GM12892 (cell line): ENCODE measurements around the gene NELFB.

Source experiments
- DNase-seq: peaks from one replicate; pipeline ENCODE4 v3.0.0; 2011; ENCODE audit not compliant: insufficient read length
- FAIRE-seq: peaks from 2 replicates; lab custom pipeline; 2011; peaks lifted over from hg19 to GRCh38; lab: Jason Lieb, UNC
- POLR2A ChIP-seq: IDR thresholded peaks from 2 replicates; pipeline ENCODE4 v1.6.1; 2011; ENCODE audit warnings: low read depth, low read length, control low read depth
- POLR2AphosphoS5 ChIP-seq: IDR thresholded peaks from 2 replicates; pipeline ENCODE4 v1.6.1; 2011; ENCODE audit warnings: low read depth, low read length, control low read depth
- TAF1 ChIP-seq: IDR thresholded peaks from 2 replicates; pipeline ENCODE4 v1.6.1; 2011; ENCODE audit warnings: low read depth, mild to moderate bottlenecking, control low read depth, low read length, borderline replicate concordance

NELFB gene

DNA sequence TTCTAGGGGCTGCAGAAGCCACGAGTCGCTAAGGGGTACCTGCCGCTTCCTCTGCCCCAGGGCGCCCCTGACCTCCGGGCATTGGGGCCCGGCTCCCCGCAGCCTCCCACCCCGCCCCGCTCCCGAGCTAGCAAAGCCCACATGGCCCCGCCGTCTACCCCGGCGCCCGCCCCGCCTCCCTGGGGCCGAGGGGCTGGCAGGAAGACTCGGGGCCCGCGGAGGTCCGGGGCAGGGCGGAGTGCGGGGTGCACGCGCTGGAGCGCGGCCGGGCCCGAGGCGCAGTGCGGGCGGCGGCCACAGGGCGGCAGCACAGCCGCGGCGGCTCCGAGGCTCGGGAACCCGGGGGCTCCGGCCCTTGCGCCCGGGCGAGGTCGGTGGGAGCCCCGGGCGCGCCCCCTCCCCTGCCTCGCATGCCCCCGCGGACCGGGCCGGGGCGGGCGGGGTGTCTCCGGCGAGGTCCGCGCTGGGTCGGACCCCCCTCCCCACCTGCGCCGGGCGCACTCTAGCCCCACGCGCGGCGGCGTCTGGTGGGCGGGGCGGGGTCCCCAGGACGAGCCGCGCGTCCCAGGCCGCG lies 40.2 kb downstream of the NELFB start:
- peak; percentile 95 for DNase-seq
- TF ChIP-seq TAF1 (no peak), POLR2AphosphoS5 (no peak), POLR2A (no peak)
- no peak for FAIRE-seq

DNA sequence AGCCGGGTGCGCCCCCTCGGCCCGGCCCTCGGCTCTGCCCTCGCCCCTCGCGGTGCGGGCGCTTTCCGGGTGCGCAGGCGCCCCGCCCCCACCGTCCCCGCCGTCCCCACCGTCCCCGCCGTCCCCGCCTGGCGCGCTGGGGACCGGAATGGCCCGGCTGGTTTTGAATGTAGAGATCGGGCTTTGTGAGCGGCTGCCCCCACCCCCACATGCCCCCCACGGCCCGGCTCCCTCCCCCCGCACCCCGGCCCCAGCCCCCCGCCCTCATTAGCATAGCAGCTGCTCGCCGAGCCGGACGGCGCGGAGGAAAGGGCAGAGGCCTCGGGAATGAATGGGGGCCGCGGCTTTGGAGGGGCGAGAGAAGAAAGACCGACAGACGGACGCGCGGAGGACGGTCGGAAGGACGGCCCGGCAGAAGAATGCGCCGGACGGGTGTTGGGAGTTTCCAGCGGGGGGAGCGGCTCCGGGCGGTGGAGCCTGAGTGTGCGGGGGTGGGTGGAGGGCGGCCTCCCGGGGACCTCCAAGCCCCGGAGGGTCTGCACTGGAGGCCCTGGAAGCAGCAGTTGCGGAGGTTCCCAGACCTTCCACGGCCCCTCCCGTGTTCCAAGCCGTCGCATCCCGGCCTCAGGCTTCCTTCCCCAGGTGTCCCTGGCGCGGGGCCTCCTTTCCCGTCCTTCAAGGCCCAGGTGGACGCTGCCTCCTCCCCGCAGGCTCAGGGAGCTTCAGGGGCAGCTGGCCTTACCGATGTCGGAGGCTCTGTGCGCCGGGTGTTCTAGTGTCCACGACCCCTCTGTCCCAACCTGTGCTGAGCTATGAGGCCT lies 40.9 kb downstream of the NELFB start:
- no peak for FAIRE-seq
- no peak for DNase-seq
- no peak for TF ChIP-seq TAF1
- TF ChIP-seq POLR2A, result no peak
- TF ChIP-seq POLR2AphosphoS5, result no peak

DNA sequence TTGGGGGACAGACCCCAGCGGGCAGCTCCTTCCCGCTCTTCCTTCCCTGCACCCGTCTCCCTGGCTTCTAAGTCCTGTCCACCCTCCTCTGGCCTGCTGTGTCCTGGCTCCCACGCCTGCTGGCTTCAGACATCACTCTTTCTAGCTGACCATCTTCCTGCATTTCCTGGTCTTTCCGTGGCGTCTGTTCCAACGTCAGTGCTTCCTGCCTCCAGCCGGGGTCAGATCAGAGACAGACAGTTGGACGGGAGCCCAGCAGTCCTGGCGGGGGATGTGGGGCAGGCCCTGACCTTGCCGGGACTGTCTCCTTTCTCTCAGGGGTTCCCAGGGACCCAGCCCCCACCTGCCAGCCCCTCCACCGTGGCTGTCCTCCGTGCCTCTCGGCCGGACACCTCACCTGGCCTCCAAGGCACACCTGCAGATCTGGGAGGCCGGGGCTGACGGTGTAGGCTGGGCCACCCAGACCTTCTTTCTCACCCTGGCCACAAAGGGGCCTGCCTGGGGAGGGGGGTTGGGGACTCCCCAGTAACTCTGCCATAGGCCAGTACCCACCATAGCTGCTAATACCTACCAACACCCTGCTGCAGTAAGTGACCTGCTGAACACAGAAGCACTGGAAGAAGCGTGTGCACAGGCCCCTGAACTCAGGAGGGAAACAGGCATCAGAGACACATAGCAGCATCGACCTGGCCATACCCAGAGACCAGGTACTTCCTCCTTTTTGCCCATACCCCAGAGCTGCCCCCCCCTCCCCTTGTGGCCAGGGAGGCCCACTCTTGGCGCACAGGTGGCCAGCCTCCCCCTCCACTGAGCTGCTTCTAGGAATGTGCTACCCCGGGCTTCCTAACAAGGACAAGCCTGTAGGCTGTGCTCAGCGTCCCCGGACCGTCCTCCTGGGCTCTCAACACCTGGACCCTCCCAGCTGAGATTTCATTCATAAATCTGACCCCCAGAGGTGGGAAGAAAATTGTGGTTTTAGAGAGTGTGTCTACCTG lies 41.8 kb downstream of the NELFB start:
- FAIRE-seq, result no peak

DNA sequence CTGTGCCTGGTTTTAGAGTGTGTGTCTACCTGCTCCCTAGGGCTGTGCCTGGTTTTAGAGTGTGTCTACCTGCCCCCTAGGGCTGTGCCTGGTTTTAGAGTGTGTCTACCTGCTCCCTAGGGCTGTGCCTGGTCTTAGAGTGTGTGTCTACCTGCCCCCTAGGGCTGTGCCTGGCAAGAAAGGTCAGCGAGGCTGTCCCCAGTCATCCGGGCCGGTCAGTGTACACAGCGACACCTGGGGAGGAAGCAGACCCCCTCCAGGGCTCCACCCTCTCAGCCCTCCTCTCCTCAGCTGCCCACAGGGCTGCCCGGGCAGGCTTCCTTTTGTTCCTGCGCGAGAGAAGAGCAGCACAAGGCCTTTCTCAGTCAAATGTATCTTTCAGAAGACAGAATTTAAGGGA lies 42.8 kb downstream of the NELFB start:
- DNase-seq (no peak), FAIRE-seq (no peak)
- TF ChIP-seq TAF1 (no peak), POLR2A (no peak), POLR2AphosphoS5 (no peak)

More for the DNA sequence above, 41.8 kb downstream of the NELFB start:
- no peak for DNase-seq
- TF ChIP-seq TAF1, result no peak
- no peak for TF ChIP-seq POLR2AphosphoS5
- TF ChIP-seq POLR2A, result no peak

DNA sequence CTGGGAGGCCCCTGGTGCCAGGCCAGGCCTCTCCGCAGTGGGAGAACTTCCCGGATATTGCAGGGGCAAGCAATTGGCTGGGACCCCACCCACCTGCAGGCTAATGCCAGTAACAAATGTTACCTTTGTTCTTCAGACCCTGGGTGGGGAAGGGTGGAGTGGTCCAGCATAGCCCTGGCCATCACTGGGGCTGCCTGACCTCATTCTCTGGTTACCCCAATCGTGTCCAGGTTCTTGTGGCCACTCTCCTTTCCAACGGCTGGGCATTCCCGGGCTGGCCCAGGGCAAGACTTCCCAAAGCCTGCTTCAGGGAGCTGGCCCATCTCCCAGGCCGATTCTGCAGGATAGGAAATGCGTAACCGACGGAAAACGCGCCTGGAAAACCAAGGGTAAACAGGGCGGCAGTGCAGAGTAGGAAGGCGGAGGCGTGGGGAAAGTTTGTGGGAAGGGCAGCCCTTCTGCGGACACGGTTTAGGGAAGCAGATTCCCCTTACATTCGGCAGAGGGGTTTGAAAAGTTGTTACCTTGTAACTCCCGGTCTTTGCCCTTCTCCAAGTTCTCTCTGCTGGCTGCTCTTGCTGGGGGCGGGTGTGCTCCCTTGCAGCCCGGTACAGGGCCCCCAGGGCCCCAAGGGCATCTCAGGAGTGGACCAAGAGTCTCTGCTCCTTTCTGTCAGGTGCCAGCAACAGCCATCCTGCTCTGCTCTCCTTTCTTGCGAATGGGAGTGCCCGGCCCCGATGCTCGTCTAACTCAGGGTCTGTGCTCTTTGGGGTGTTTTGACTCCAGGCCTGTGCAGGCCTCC lies 43.5 kb downstream of the NELFB start:
- TF ChIP-seq POLR2A (no peak), POLR2AphosphoS5 (no peak), TAF1 (no peak)
- DNase-seq (no peak), FAIRE-seq (peak; percentile 14)

DNA sequence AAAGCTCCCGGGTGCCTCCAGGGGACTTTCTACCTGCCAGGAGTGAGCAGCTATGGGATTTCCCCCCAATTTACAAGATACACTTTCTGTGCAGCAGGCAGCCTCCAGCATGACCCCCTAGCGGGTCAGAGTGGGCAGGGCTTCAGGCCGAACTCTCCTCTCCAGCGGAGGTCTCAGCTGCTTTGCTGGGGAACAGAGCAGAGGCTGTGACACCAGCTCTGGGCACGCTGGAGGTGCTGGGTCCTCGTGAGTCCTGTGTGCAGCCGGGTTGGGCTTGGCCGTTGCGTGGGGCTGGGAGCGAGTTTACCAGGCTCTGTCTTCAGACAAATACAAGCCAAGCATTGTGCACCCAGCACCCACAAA lies 44.1 kb downstream of the NELFB start:
- DNase-seq (no peak), FAIRE-seq (no peak)
- TF ChIP-seq POLR2AphosphoS5, result no peak
- TF ChIP-seq POLR2A, result no peak
- TF ChIP-seq TAF1, result no peak

DNA sequence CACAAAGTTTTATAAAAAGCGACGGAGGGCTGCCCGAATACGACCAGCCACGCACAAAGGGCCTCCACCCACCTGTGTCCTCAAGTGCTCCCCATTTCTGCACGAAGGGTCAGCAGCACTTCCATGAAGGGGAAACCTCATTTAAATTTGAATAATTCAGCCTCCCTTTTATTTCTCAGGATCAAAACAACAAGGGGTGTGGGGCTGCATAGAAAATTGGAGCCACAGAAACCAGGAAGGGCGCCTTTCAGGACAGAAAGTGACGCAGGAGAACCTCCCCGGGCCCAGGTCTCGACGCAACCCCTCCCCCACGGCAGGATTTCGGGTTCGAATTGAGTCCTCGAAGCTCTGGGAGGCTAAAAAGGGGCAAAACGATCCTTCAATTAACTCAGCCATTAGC lies 44.8 kb downstream of the NELFB start:
- TF ChIP-seq POLR2AphosphoS5 (no peak), TAF1 (no peak), POLR2A (no peak)
- FAIRE-seq (no peak), DNase-seq (no peak)

DNA sequence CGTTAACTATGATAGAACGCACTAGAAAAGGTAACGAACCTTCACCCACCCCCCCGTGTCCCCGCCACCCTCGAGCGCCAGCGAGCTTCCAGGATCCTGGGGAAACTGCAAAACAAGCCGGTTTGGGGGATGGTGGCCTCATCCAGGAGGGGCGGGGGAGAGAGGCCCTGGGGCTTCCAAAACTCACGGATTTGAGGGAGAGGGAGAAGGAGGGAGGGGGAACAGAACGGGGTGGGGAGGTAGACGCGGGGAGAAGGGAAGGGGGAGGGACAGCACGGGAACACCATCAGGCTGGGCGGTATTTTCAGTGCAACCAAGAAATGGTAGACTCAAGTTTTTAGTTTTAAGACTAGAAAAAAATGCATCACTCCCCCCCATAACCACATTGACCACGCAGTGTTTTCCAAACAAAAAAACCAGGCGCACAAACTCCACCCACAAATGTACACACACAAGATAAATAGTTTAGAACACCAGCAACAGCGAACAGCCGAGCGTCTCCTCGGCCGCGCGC lies 45.5 kb downstream of the NELFB start:
- DNase-seq (no peak), FAIRE-seq (peak; percentile 73)
- TF ChIP-seq POLR2AphosphoS5, result no peak
- TF ChIP-seq POLR2A, result no peak
- no peak for TF ChIP-seq TAF1

DNA sequence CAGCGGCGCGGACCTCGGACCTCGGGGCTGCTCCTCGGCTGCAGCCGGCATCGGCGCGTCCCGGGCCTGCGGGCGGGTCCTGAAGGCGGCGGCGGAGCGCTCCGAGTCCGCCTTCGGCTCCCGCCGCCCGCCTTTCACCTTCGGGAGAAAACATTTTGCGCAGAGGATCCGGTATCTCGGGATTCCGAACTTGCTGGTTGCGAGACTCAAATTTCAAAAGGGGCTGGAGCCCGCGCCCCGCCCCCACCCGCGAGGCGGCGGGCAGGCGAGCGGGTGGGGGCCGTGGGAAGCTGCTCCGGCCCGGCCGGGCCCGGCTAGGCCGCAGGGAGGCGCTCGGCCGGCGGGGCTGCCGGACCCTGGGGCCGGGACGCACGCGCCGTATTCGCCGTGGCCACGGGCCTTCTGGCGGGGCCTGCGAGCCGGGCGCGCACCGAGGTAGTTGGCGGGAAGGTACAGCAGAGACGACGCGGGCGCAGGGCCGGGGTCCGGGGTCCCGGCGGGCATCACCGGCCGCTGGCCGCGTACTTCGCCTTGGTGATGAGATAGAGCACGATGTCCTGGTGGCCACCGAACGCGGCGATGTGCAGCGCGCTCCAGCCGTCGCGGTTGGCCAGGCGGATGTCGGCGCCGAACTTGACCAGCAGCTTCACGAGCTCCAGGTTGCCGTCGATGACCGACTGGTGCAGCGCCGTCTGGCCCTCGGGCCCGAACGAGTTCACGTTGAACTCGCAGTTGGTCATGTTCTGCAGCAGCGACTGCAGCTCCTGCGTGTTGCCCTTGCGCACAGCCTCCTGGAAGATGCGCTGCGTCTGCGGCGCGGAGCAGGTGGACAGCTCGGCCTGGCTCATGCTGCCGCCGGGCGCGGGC lies 46.2 kb downstream of the NELFB start:
- TF ChIP-seq POLR2AphosphoS5 (no peak), TAF1 (no peak), POLR2A (no peak)
- DNase-seq (no peak), FAIRE-seq (peak; percentile 91)

DNA sequence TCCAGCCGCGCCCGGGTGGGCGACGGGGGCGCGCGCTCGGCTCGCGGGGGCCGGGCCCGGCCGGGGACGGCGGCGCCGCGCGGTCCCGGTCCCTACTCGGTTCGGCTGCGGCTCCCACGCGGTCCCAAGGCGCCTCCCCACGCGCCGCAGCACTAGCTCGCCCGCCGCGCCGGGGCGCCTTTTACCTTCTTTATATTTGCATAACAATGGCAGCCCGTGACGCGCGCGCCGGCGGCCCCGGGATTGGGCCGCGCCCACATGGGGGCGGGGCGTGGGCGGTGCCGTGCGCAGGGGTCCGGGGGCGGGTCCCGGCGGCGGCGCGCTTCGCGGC lies 47.0 kb downstream of the NELFB start, which contains the start of gene NRARP:
TSS of gene NRARP (minus strand) at position 154 of the 331 bp plus-strand sequence. CDS start 343 bp downstream, outside the sequence.
- TF ChIP-seq POLR2A (peak; percentile 90), POLR2AphosphoS5 (peak; percentile 52; the same call in 1 of the 2 replicates), TAF1 (peak; percentile 39; the same call in 1 of the 2 replicates)
- DNase-seq, result peak; percentile 90
- peak; percentile 80 for FAIRE-seq
